GM03348 (cell line): Measurements from ENCODE around the gene ZBP1.

ENCODE experiments used
- DNase-seq: peaks from one replicate; pipeline ENCODE4 v3.0.0; 2012; ENCODE audit warnings: low spot score

Gene ZBP1

GRCh38 chr20:57598491-57598890, 21.7 kb downstream of the ZBP1 start:
- no peak for DNase-seq

- DNase-seq = no peak
These were observed 22.2 kb downstream of the ZBP1 start for GRCh38 chr20:57598060-57598459.

GRCh38 chr20:57596998-57597939, 23.0 kb downstream of the ZBP1 start:
- peak; percentile 93 for DNase-seq

- no peak for DNase-seq
These were observed 23.9 kb downstream of the ZBP1 start for GRCh38 chr20:57596358-57596757.

- no peak for DNase-seq
These were observed 24.9 kb downstream of the ZBP1 start for GRCh38 chr20:57595041-57596030.

- DNase-seq = peak; percentile 86
These were observed 25.9 kb downstream of the ZBP1 start for GRCh38 chr20:57594092-57594951.

- DNase-seq = no peak
These were observed 26.9 kb downstream of the ZBP1 start for GRCh38 chr20:57593134-57593886.

- no peak for DNase-seq
These were observed 27.7 kb downstream of the ZBP1 start for GRCh38 chr20:57592263-57593092.

GRCh38 chr20:57591289-57592229, 28.7 kb downstream of the ZBP1 start:
- DNase-seq = no peak

- DNase-seq = no peak
These were observed 29.5 kb downstream of the ZBP1 start for GRCh38 chr20:57590485-57591288.

GRCh38 chr20:57589728-57590484, 30.3 kb downstream of the ZBP1 start:
- DNase-seq = no peak

GRCh38 chr20:57589123-57589727, 31.0 kb downstream of the ZBP1 start:
- DNase-seq = no peak

- no peak for DNase-seq
These were observed 31.6 kb downstream of the ZBP1 start for GRCh38 chr20:57588596-57588995.

GRCh38 chr20:57587989-57588377, 32.2 kb downstream of the ZBP1 start:
- no peak for DNase-seq

- DNase-seq = no peak
These were observed 32.8 kb downstream of the ZBP1 start for GRCh38 chr20:57587278-57587988.

GRCh38 chr20:57586943-57587277, 33.3 kb downstream of the ZBP1 start:
- no peak for DNase-seq
